Suprapubic skin (tissue), 4 donors: Measurements from ENCODE around the gene HACD1. TPM values are rescaled to one million over a fixed set of nuclear protein-coding genes. Genes with fewer than 3 reads are reported as not detected.

ENCODE experiments used
- DNase-seq, 2 donors: peaks; one replicate each; pipeline ENCODE4 v3.0.0-alpha.2; 2019; ENCODE audit warnings: low spot score in 2 of 2
- H3K27ac ChIP-seq: fragments of 200-600 bp; sonication (generic); one replicate; pipeline ENCODE4 v1.5.1; 2019
- H3K27me3 ChIP-seq: fragments of 200-600 bp; sonication (generic); one replicate; pipeline ENCODE4 v1.5.1; 2019
- H3K36me3 ChIP-seq: fragments of 200-600 bp; sonication (generic); one replicate; pipeline ENCODE4 v1.5.1; 2019
- H3K4me1 ChIP-seq: fragments of 200-600 bp; sonication (generic); one replicate; pipeline ENCODE4 v1.5.1; 2019
- H3K4me3 ChIP-seq: fragments of 200-600 bp; sonication (generic); one replicate; pipeline ENCODE4 v1.5.1; 2019; ENCODE audit warnings: mild to moderate bottlenecking
- H3K9me3 ChIP-seq: fragments of 200-600 bp; sonication (generic); one replicate; pipeline ENCODE4 v1.5.1; 2019
- CTCF ChIP-seq, 2 donors: fragments of 200-600 bp in 1 of 2; fragments of 450-650 bp in 1 of 2; sonication (generic) in 1 of 2; IDR thresholded peaks; one replicate each; pipeline ENCODE4 v1.5.1; 2016 to 2019; ENCODE audit warnings: antibody characterized with exemption in 2 of 2, mild to moderate bottlenecking in 1 of 2, moderate library complexity in 1 of 2
- EP300 ChIP-seq: sonication (generic); formaldehyde crosslinking; IDR thresholded peaks from one replicate; pipeline ENCODE4 v1.6.1; 2017; ENCODE audit warnings: antibody characterized with exemption
- POLR2A ChIP-seq, 2 donors: fragments of 450-650 bp; IDR thresholded peaks; one replicate each; pipeline ENCODE4 v1.6.1; 2017; ENCODE audit warnings: antibody characterized with exemption in 2 of 2, mild to moderate bottlenecking in 2 of 2, moderate library complexity in 2 of 2
- POLR2AphosphoS5 ChIP-seq, 3 donors: sonication (generic); formaldehyde crosslinking; IDR thresholded peaks; one replicate each; pipeline ENCODE4 v1.6.1; 2017; ENCODE audit warnings: antibody characterized with exemption in 3 of 3
- WGBS: methylation state at CpG from one replicate; pipeline ENCODE4 v1.1.5; 2018; 5-methylcytosine and 5-hydroxymethylcytosine counted together
- total RNA-seq, 4 donors: library from RNA; depleted of rRNA; stranded (reverse); fragments of >200 nt; gene quantifications; one replicate each; pipeline ENCODE4 v1.1.0, GENCODE V29; 2016

HACD1 gene
- total RNA-seq, 4 donors from 2014 or later, result 0.53 to 11.5 (median 3.7) TPM

DNA sequence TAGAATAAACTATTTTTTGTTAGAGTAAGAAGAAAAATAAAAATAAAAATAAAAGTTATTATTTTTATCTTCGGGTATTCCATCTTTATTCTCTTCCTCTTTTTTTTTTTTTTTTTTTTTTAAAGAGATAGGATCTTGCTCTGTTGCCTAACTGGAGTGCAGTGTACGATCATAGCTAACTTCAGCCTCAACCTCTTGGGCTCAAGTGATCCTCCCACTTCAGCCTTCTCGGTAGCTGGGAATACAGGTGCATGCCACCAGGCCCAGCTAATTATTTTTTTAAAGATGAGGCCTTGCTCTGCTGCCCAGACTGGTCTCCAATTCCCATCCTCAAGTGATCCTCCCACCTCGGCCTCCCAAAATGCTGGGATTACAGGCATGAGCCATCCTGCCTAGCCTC is 42.2 kb upstream of the HACD1 start:
- H3K27me3 ChIP-seq, result no peaks in the 10 kb centered on the region
- DNase-seq, result no peak
- no peak overlapping the region for H3K4me3 ChIP-seq
- peaks cover 14% of the 10 kb centered on the region for H3K4me1 ChIP-seq
- H3K27ac ChIP-seq, result no peak overlapping the region
- H3K9me3 ChIP-seq, result no peaks in the 10 kb centered on the region
- H3K36me3 ChIP-seq, result no peaks in the 10 kb centered on the region
- WGBS, result 84% methylated on average over 4 of the region's 4 CpGs
- no peak for TF ChIP-seq POLR2A (IDR thresholded peaks at IDR 0.05)
- TF ChIP-seq EP300, result no peak
- TF ChIP-seq CTCF (IDR thresholded peaks at IDR 0.05), result no peak
- TF ChIP-seq POLR2AphosphoS5 (IDR thresholded peaks at IDR 0.05), result no peak

GRCh38 chr10:17657103-17657500 is 39.9 kb upstream of the HACD1 start:
- Histone ChIP-seq H3K4me1 (peaks cover 14% of the 10 kb centered on the region), H3K27me3 (no peaks in the 10 kb centered on the region), H3K4me3 (no peak overlapping the region), H3K27ac (no peak overlapping the region), H3K9me3 (no peaks in the 10 kb centered on the region), H3K36me3 (no peaks in the 10 kb centered on the region)
- DNase-seq, result no peak
- TF ChIP-seq POLR2A (IDR thresholded peaks at IDR 0.05), result no peak
- no peak for TF ChIP-seq EP300
- TF ChIP-seq POLR2AphosphoS5 (IDR thresholded peaks at IDR 0.05), result no peak
- TF ChIP-seq CTCF (IDR thresholded peaks at IDR 0.05), result no peak
- WGBS, result 45% methylated on average over 1 of the region's 1 CpG

- 84% methylated on average over 5 of the region's 5 CpGs for WGBS
- peaks cover 21% of the 10 kb centered on the region for H3K4me1 ChIP-seq
- H3K36me3 ChIP-seq, result no peaks in the 10 kb centered on the region
- no peak overlapping the region for H3K4me3 ChIP-seq
- TF ChIP-seq POLR2AphosphoS5 (IDR thresholded peaks at IDR 0.05), result no peak
- no peak for TF ChIP-seq CTCF (IDR thresholded peaks at IDR 0.05)
- TF ChIP-seq EP300, result no peak
- TF ChIP-seq POLR2A (IDR thresholded peaks at IDR 0.05), result no peak
- no peak overlapping the region for H3K27ac ChIP-seq
- no peak for DNase-seq
- H3K27me3 ChIP-seq, result no peaks in the 10 kb centered on the region
- H3K9me3 ChIP-seq, result no peaks in the 10 kb centered on the region
Observed at GRCh38 chr10:17655567-17656146, 38.5 kb upstream of the HACD1 start.

DNA sequence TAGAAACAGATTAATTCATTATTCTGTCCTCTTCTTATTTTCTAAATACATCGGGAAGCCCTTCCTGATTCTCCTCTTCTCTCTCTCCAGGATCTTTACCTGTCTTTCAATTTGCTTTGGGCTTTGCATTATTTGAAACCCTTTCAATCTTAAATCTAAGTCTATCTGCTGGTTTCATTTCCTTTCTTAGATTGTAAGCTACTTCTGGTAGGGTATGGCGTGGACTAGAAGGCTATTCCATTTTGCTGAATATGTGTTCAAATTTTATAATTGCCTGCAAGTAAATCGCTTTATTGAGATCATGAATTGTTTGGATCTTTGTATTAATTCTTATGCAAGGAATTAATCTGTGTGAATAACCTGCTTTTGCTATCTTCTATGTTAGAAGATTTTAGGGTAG is 37.8 kb upstream of the HACD1 start:
- Histone ChIP-seq H3K9me3 (no peaks in the 10 kb centered on the region), H3K4me1 (peaks cover 21% of the 10 kb centered on the region), H3K27ac (no peak overlapping the region), H3K4me3 (no peak overlapping the region), H3K36me3 (no peaks in the 10 kb centered on the region), H3K27me3 (no peaks in the 10 kb centered on the region)
- 83% methylated on average over 3 of the region's 3 CpGs for WGBS
- TF ChIP-seq CTCF (IDR thresholded peaks at IDR 0.05) (no peak), EP300 (no peak), POLR2AphosphoS5 (IDR thresholded peaks at IDR 0.05) (no peak), POLR2A (IDR thresholded peaks at IDR 0.05) (no peak)
- DNase-seq, result no peak

DNA sequence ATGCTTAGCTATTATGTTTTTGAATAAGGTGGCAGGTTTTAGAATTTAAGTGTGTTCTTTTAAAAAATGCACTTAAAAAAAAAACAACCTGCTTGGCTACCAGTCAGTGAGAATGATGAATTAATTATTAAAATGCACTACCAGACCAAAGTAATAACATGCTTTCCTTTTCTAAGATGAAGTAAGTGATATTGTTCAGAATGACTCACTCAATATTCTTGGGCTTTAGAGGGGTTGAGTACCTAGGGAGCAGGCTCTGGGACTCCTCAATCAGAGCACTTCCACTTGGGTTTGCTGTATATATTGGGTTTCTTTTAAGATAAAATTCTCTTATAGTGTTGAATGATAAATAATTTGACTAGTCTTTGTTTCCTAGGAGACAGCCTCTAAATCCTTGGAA is 35.4 kb upstream of the HACD1 start:
- Histone ChIP-seq H3K4me3 (no peak overlapping the region), H3K27ac (no peak overlapping the region), H3K4me1 (peaks cover 21% of the 10 kb centered on the region), H3K36me3 (no peaks in the 10 kb centered on the region), H3K27me3 (no peaks in the 10 kb centered on the region), H3K9me3 (no peaks in the 10 kb centered on the region)
- no peak for TF ChIP-seq POLR2A (IDR thresholded peaks at IDR 0.05)
- no peak for TF ChIP-seq CTCF (IDR thresholded peaks at IDR 0.05)
- TF ChIP-seq POLR2AphosphoS5 (IDR thresholded peaks at IDR 0.05), result no peak
- TF ChIP-seq EP300, result no peak
- DNase-seq, result no peak
